ENCODE data around the gene NUTF2.
"Not testable (repeated sequence)": the region's sequence is repeated elsewhere in the genome, so short reads cannot be mapped to it uniquely, and the experiment has no call there.

GRCh38 chr16:67837190-67837589, 9.5 kb upstream of the NUTF2 start:
- not testable (repeated sequence) for TF ChIP-seq CTCF (IDR thresholded peaks at IDR 0.05 in 4 of 5, conservative IDR thresholded peaks at IDR 0.05 in 1 of 5); POLR2A (IDR thresholded peaks at IDR 0.05)
